ENCODE results near the gene PTPRD. TPM values are rescaled to one million over a fixed set of nuclear protein-coding genes. Genes with fewer than 3 reads are reported as not detected.

Gene PTPRD
- total RNA-seq, 1 donor from 2014 or later: 6.9 TPM

DNA sequence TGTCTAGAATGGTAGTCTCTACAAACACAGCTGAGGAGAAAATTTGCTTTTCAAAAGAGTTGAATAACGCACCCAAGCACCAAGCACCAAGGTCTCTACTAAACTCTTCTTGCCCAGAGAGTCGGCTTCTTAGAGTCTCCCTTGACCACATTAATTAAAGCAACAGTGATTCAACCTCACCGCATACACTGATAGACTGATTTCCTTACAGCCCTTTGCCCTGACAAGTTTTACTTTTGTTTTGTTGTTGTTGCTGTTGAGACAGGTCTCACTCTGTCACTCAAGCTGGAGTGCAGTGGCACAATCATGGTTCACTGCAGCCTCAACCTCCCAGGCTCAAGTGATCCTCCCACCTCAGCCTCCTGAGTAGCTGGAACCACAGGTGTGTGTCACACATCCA is 1777.5 kb downstream of the PTPRD start:
- no peaks in the 10 kb centered on the region for H3K9me3 ChIP-seq
- no peaks in the 10 kb centered on the region for H3K27me3 ChIP-seq
- no peak for DNase-seq (ENCODE audit: low spot score in 2 of 2)
- H3K4me1 ChIP-seq: peaks cover 0 to 3% of the 10 kb centered on the region in 2 donors
- intact Hi-C loops (cut with DNase I): no loop called here
- TF ChIP-seq, protein P1, sequence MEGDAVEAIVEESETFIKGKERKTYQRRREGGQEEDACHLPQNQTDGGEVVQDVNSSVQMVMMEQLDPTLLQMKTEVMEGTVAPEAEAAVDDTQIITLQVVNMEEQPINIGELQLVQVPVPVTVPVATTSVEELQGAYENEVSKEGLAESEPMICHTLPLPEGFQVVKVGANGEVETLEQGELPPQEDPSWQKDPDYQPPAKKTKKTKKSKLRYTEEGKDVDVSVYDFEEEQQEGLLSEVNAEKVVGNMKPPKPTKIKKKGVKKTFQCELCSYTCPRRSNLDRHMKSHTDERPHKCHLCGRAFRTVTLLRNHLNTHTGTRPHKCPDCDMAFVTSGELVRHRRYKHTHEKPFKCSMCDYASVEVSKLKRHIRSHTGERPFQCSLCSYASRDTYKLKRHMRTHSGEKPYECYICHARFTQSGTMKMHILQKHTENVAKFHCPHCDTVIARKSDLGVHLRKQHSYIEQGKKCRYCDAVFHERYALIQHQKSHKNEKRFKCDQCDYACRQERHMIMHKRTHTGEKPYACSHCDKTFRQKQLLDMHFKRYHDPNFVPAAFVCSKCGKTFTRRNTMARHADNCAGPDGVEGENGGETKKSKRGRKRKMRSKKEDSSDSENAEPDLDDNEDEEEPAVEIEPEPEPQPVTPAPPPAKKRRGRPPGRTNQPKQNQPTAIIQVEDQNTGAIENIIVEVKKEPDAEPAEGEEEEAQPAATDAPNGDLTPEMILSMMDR (IDR thresholded peaks at IDR 0.05): no peak
- H3K4me3 ChIP-seq: no peak overlapping the region
- no peaks in the 10 kb centered on the region for H3K36me3 ChIP-seq
- H3K27ac ChIP-seq: no peak overlapping the region

GRCh38 chr9:8832955-8833354 is 1779.8 kb downstream of the PTPRD start:
- no peak overlapping the region for H3K27ac ChIP-seq
- intact Hi-C loops (cut with DNase I): no loop called here
- no peak overlapping the region for H3K4me3 ChIP-seq
- DNase-seq (ENCODE audit: low spot score in 2 of 2): no peak
- H3K27me3 ChIP-seq: no peaks in the 10 kb centered on the region
- H3K9me3 ChIP-seq: no peaks in the 10 kb centered on the region
- peaks cover 0 to 3% of the 10 kb centered on the region in 2 donors for H3K4me1 ChIP-seq
- no peaks in the 10 kb centered on the region for H3K36me3 ChIP-seq
- TF ChIP-seq, protein P1 (IDR thresholded peaks at IDR 0.05): no peak

GRCh38 chr9:8832386-8832785 is 1780.4 kb downstream of the PTPRD start:
- Histone ChIP-seq H3K4me1 (peaks cover 0 to 3% of the 10 kb centered on the region in 2 donors), H3K9me3 (no peaks in the 10 kb centered on the region), H3K36me3 (no peaks in the 10 kb centered on the region), H3K27ac (no peak overlapping the region), H3K27me3 (no peaks in the 10 kb centered on the region), H3K4me3 (no peak overlapping the region)
- intact Hi-C loops (cut with DNase I): no loop called here
- TF ChIP-seq, protein P1 (IDR thresholded peaks at IDR 0.05): no peak
- no peak for DNase-seq (ENCODE audit: low spot score in 2 of 2)

- Histone ChIP-seq H3K9me3 (no peaks in the 10 kb centered on the region), H3K27ac (no peak overlapping the region), H3K4me1 (no peaks in the 10 kb centered on the region), H3K27me3 (no peaks in the 10 kb centered on the region), H3K4me3 (no peak overlapping the region), H3K36me3 (no peaks in the 10 kb centered on the region)
- no peak for DNase-seq (ENCODE audit: low spot score in 2 of 2)
- intact Hi-C loops (cut with DNase I): no loop called here
- TF ChIP-seq, protein P1 (IDR thresholded peaks at IDR 0.05): no peak
These were observed 1781.2 kb downstream of the PTPRD start for GRCh38 chr9:8831568-8831967.

- TF ChIP-seq, protein P1 (IDR thresholded peaks at IDR 0.05): no peak
- H3K4me3 ChIP-seq: no peak overlapping the region
- no peaks in the 10 kb centered on the region for H3K9me3 ChIP-seq
- H3K36me3 ChIP-seq: no peaks in the 10 kb centered on the region
- no peaks in the 10 kb centered on the region for H3K27me3 ChIP-seq
- DNase-seq (ENCODE audit: low spot score in 2 of 2): no peak
- peaks cover 0 to 2% of the 10 kb centered on the region in 2 donors for H3K4me1 ChIP-seq
- intact Hi-C loops (cut with DNase I): loop anchor here (10.0 kb wide), 1 partner anchor 61 kb away; no protein-coding TSS in a partner anchor
- H3K27ac ChIP-seq: no peak overlapping the region
These were observed 1786.5 kb downstream of the PTPRD start for GRCh38 chr9:8826281-8826680.
